Measurements from ENCODE around the gene ATP6V1G1. TPM values are rescaled to one million over a fixed set of nuclear protein-coding genes. Genes with fewer than 3 reads are reported as not detected.

Gene ATP6V1G1
- total and polyA plus RNA-seq, 2 of the 13 experiments (the other 11 are each of a cell fraction or from before 2014, with no cell fraction given), result 108 to 158 TPM

GRCh38 chr9:114587345-114588202 lies at the start of gene ATP6V1G1 (continued):
- TF ChIP-seq ARID5B (CRISPR knock-in tag; IDR thresholded peaks at IDR 0.05) (peak; percentile 37; the same call in 1 of the 2 replicates), NPAS2 (CRISPR knock-in tag; IDR thresholded peaks at IDR 0.05; ENCODE audit: borderline replicate concordance) (no peak), SCMH1 (CRISPR knock-in tag; IDR thresholded peaks at IDR 0.05; ENCODE audit: borderline replicate concordance) (no peak), ZBTB34 (CRISPR knock-in tag; IDR thresholded peaks at IDR 0.05) (no peak; the same call in none of the 2 replicates), RBFOX2 (IDR thresholded peaks at IDR 0.05; ENCODE audit: low read depth, low read length) (peak; percentile 95), ARID2 (CRISPR knock-in tag; IDR thresholded peaks at IDR 0.05; ENCODE audit: borderline replicate concordance) (peak; percentile 75; the same call in 1 of the 2 replicates), PAWR (CRISPR knock-in tag; IDR thresholded peaks at IDR 0.05; ENCODE audit: borderline replicate concordance) (no peak), SIN3B (IDR thresholded peaks at IDR 0.05; ENCODE audit: low read length) (no peak), POGZ (CRISPR knock-in tag; IDR thresholded peaks at IDR 0.05) (peak; percentile 93), ZNF362 (CRISPR knock-in tag; IDR thresholded peaks at IDR 0.05; ENCODE audit: borderline replicate concordance) (no peak)
- TF ChIP-seq, protein P1, sequence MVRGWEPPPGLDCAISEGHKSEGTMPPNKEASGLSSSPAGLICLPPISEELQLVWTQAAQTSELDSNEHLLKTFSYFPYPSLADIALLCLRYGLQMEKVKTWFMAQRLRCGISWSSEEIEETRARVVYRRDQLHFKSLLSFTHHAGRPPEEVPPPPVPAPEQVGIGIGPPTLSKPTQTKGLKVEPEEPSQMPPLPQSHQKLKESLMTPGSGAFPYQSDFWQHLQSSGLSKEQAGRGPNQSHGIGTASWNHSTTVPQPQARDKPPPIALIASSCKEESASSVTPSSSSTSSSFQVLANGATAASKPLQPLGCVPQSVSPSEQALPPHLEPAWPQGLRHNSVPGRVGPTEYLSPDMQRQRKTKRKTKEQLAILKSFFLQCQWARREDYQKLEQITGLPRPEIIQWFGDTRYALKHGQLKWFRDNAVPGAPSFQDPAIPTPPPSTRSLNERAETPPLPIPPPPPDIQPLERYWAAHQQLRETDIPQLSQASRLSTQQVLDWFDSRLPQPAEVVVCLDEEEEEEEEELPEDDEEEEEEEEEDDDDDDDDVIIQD (CRISPR knock-in tag; IDR thresholded peaks at IDR 0.05; ENCODE audit: low read depth), result peak; percentile 37; the same call in 1 of the 2 replicates
- TF ChIP-seq, protein P2, sequence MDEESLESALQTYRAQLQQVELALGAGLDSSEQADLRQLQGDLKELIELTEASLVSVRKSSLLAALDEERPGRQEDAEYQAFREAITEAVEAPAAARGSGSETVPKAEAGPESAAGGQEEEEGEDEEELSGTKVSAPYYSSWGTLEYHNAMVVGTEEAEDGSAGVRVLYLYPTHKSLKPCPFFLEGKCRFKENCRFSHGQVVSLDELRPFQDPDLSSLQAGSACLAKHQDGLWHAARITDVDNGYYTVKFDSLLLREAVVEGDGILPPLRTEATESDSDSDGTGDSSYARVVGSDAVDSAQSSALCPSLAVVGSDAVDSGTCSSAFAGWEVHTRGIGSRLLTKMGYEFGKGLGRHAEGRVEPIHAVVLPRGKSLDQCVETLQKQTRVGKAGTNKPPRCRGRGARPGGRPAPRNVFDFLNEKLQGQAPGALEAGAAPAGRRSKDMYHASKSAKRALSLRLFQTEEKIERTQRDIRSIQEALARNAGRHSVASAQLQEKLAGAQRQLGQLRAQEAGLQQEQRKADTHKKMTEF (CRISPR knock-in tag; IDR thresholded peaks at IDR 0.05), result peak; percentile 95
- TF ChIP-seq, protein P3, sequence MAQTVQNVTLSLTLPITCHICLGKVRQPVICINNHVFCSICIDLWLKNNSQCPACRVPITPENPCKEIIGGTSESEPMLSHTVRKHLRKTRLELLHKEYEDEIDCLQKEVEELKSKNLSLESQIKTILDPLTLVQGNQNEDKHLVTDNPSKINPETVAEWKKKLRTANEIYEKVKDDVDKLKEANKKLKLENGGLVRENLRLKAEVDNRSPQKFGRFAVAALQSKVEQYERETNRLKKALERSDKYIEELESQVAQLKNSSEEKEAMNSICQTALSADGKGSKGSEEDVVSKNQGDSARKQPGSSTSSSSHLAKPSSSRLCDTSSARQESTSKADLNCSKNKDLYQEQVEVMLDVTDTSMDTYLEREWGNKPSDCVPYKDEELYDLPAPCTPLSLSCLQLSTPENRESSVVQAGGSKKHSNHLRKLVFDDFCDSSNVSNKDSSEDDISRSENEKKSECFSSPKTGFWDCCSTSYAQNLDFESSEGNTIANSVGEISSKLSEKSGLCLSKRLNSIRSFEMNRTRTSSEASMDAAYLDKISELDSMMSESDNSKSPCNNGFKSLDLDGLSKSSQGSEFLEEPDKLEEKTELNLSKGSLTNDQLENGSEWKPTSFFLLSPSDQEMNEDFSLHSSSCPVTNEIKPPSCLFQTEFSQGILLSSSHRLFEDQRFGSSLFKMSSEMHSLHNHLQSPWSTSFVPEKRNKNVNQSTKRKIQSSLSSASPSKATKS (CRISPR knock-in tag; IDR thresholded peaks at IDR 0.05), result no peak
